HG03442 (cell line): ENCODE results near the gene MEAK7.

Source experiments
- ATAC-seq: cut with Tn5 transposase; IDR thresholded peaks from one replicate; pipeline ENCODE4 v1.9.1; 2021; ENCODE audit warnings: mild to moderate bottlenecking, moderate library complexity; ENCODE audit not compliant: unreplicated experiment

MEAK7 gene

DNA sequence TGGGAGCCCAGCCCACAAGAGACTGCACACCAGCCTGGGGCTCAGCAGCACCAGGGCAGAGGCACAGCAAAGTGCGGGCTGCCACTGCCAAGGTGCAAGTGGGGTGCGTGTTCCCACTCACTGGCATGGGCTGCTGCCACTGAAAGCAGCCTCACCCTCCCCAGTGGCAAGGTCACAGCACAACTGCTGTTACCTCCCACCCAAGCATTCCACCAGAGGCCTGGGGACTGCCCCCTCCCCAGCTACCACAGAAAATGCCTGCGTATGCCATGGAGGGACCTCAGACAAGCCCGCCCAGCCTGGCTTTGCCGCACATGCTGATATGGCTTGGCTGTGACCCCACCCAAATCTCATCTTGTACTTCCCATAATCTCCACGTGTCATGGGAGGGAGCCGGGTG is 33.1 kb downstream of the MEAK7 start:
- ATAC-seq = no peak

DNA sequence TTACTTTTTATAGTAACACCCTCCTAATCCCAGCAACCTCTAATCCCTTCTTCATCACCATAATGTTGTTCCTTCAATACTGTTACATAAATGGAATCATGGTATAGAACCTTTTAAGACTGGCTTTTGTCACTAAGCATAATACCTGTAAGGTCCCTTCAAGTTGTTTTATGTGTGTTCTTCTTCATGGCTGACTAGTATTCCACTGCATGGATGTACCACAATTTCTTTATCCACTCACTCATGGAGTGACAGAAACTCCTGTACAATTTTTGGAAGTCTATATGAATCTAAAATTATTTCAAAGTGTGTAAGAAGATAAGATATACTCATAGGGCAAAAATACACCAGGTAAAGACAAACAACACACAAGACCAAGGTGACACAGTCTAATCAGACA is 36.8 kb downstream of the MEAK7 start:
- no peak for ATAC-seq

GRCh38 chr16:84467256-84467655 is 37.2 kb downstream of the MEAK7 start:
- ATAC-seq = no peak

DNA sequence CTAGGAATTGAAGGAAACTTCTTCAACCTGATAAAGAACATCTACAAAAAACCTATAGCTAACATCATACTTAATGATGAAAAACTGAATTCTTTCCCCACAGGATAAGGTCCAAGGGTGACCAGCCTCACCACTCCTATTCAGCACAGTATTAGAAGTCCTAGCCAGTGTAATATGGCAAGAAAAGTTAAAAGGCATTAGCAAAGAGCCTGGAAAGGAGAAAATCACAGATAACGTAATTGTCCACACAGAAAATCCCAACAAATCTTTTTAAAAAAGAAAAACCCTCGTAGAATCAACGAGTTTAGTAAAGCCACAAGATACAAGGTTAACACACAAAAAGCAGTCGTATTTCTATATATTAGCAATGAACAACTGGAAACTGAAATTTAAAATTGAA is 37.8 kb downstream of the MEAK7 start:
- no peak for ATAC-seq

- ATAC-seq = no peak
These were observed 39.3 kb downstream of the MEAK7 start for GRCh38 chr16:84465154-84465553.

DNA sequence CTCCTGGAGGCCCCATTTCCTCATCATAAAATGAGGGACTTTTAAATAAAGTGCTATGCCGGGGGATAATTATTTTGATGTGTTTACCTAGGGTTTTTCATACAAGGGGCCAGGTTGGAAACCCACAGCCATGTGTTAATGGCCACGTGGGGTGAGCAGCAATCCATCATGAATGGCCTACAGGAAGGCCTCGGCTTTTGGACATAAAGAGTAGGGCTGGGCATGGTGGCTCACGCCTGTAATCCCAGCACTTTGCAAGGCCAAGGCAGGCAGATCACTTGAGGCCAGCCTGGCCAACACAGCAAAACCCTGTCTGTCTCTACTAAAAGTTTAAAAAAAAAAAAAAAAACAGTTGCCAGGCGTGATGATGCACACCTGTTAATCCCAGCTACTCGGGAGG is 40.3 kb downstream of the MEAK7 start:
- ATAC-seq = no peak

- ATAC-seq = no peak
These were observed 41.2 kb downstream of the MEAK7 start for GRCh38 chr16:84463221-84463620.

- ATAC-seq = no peak
These were observed 41.9 kb downstream of the MEAK7 start for GRCh38 chr16:84462296-84463210.

GRCh38 chr16:84461413-84462295 is 42.8 kb downstream of the MEAK7 start:
- no peak for ATAC-seq

DNA sequence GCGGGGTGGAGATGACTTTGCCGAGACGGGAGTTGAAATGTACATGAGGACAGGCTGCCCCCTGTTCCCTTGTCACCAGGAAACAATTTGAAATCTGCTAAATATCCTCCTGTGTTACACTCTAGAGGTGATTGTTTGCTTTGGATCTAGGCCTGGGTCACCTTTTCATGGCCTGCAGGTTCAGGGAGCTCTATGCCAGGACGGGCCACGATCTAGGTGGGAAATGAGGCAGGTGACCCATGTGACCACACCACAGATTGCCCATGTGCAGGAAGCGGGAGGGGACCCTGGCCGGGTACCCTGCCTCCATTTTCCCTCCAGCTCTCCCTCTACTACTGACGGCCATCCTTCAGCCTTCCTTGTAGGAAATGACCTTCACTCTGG is 43.4 kb downstream of the MEAK7 start:
- ATAC-seq = no peak

DNA sequence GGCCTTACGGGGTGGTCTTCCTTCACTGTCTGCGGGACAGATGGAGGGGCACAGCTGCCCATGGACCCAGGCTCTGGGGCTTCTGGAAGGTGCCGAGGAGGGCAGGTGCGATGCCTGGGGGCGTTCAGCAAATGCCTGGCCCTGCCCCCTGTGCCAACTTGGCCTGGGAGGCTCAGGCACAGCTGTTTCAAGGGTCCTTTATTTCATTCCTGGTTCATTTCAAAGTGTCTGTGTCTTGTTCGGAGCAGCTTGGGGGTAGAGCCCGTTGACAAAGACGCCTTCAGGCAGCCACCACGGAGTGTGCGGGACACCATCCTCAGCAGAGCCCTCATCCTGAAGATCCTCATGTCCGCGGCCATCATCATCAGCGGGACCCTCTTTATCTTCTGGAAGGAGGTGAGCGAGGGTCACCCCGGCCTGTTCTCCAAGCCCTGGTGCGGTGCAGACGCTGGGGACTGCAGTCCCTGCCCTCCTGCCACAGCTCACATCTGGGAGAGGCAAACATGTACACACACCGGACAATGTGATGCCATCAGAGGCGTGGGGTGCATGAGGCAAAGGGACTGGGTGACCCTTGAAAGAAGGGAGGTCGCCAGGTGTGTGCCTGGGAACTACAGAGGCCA is 43.9 kb downstream of the MEAK7 start:
- no peak for ATAC-seq

DNA sequence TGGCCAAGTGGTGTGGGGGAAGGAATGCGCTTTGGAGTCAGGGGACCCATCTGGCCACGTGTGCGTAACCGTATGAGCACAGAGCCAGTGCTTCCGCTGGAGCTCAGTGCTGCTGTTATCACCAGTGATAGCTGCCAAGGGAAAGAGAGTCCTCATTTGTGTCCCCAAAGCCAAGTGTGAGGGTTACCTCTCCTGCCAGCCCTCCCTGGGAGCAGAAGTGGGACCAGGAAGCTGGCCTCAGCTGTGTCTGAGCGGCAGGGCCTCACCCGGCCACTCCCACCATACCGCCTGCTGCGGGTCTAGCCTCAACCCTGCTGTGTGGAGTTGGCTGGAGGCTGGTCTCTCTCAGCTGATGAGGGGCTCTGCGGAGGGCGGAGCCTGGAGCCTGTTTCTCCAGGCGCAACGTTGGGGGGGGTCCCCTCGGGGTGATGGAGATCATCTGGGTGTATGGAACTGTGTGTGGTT is 44.5 kb downstream of the MEAK7 start:
- no peak for ATAC-seq

- no peak for ATAC-seq
These were observed 44.9 kb downstream of the MEAK7 start for GRCh38 chr16:84459533-84459894.

DNA sequence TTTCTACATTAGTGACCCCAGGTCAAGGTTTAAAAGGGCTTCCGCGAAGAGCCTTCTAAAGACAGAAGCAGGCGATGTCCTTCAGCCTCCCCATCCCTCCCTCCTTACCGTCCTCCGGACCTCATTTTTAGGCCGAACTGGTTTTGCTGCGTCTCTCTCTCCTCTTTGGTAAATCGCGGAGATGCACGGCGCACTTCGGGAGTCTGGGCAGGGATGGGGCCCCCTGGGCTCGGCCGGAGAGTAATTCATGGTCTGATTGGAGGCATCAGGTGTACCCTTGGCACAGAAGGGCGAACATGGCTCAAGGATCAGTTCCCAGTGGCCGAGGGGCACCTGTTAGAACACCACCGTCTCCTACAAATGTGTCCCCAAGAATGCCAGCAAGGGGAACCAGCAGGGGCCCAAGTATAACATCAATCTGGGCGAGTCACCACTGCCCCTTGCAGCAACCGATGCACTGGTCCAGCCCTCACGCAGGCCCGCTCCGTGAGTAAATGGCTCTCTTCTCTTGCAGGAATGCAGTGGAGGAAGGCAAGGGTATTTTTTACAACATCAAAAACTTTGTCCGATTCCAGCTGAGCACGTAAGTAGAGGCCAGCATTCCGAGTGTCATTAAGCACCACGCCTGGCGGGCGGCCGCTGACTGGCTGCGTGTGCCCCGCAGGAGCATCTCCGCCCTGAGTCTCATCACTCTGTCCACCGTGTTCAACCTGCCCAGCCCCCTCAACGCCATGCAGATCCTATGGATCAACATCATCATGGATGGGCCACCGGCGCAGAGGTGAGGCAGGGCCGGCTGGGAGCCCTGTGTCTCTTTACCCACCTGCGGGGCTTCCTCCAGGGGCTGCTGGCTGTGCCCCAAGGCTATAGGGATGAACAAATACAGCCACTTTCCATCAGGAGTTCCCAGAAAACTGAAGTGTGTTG is 45.6 kb downstream of the MEAK7 start:
- ATAC-seq = no peak

GRCh38 chr16:84455031-84455430 is 49.4 kb downstream of the MEAK7 start:
- no peak for ATAC-seq
